ENCODE measurements around the gene CSF1. TPM values are rescaled to one million over a fixed set of nuclear protein-coding genes. Genes with fewer than 3 reads are reported as not detected.

The CSF1 gene
- total and polyA plus RNA-seq, 7 donors, result 3.7 to 14.7 (median 10.6) TPM

DNA sequence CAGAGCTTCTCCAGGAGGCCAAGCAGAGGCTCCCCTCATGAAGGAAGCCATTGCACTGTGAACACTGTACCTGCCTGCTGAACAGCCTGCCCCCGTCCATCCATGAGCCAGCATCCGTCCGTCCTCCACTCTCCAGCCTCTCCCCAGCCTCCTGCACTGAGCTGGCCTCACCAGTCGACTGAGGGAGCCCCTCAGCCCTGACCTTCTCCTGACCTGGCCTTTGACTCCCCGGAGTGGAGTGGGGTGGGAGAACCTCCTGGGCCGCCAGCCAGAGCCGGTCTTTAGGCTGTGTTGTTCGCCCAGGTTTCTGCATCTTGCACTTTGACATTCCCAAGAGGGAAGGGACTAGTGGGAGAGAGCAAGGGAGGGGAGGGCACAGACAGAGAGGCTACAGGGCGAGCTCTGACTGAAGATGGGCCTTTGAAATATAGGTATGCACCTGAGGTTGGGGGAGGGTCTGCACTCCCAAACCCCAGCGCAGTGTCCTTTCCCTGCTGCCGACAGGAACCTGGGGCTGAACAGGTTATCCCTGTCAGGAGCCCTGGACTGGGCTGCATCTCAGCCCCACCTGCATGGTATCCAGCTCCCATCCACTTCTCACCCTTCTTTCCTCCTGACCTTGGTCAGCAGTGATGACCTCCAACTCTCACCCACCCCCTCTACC is 19.1 kb downstream of the CSF1 start:
- TF ChIP-seq, protein P1, sequence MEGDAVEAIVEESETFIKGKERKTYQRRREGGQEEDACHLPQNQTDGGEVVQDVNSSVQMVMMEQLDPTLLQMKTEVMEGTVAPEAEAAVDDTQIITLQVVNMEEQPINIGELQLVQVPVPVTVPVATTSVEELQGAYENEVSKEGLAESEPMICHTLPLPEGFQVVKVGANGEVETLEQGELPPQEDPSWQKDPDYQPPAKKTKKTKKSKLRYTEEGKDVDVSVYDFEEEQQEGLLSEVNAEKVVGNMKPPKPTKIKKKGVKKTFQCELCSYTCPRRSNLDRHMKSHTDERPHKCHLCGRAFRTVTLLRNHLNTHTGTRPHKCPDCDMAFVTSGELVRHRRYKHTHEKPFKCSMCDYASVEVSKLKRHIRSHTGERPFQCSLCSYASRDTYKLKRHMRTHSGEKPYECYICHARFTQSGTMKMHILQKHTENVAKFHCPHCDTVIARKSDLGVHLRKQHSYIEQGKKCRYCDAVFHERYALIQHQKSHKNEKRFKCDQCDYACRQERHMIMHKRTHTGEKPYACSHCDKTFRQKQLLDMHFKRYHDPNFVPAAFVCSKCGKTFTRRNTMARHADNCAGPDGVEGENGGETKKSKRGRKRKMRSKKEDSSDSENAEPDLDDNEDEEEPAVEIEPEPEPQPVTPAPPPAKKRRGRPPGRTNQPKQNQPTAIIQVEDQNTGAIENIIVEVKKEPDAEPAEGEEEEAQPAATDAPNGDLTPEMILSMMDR (IDR thresholded peaks at IDR 0.05), result no peak
- DNase-seq (no peak), ATAC-seq (no peak)
- H3K9me3 ChIP-seq, result no peaks in the 10 kb centered on the region
- intact Hi-C loops (cut with DNase I), result loop anchor here in 1 of 2 donors (5.0 kb wide), 1 partner anchor 53 kb away; the partner anchor contains the start of gene AHCYL1
- 78 to 85% (median 83%) methylated on average over 11 of the region's 11 CpGs for WGBS, 3 donors
- H3K4me1 ChIP-seq, result peaks cover 27% of the 10 kb centered on the region
- peak overlapping the region; percentile 53 for H3K27ac ChIP-seq
- no peak overlapping the region for H3K4me3 ChIP-seq
- no peaks in the 10 kb centered on the region for H3K27me3 ChIP-seq (ENCODE audit: insufficient read depth in 3 of 3, low read length in 2 of 3)
- peaks cover 0 to 44% of the 10 kb centered on the region in 2 donors for H3K36me3 ChIP-seq (ENCODE audit: insufficient read depth in 1 of 2, low read depth in 1 of 2)

DNA sequence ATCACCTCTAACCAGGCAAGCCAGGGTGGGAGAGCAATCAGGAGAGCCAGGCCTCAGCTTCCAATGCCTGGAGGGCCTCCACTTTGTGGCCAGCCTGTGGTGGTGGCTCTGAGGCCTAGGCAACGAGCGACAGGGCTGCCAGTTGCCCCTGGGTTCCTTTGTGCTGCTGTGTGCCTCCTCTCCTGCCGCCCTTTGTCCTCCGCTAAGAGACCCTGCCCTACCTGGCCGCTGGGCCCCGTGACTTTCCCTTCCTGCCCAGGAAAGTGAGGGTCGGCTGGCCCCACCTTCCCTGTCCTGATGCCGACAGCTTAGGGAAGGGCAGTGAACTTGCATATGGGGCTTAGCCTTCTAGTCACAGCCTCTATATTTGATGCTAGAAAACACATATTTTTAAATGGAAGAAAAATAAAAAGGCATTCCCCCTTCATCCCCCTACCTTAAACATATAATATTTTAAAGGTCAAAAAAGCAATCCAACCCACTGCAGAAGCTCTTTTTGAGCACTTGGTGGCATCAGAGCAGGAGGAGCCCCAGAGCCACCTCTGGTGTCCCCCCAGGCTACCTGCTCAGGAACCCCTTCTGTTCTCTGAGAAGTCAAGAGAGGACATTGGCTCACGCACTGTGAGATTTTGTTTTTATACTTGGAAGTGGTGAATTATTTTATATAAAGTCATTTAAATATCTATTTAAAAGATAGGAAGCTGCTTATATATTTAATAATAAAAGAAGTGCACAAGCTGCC is 19.8 kb downstream of the CSF1 start:
- DNase-seq, result no peak
- peaks cover 0 to 37% of the 10 kb centered on the region in 2 donors for H3K36me3 ChIP-seq (ENCODE audit: insufficient read depth in 1 of 2, low read depth in 1 of 2)
- TF ChIP-seq, protein P1 (IDR thresholded peaks at IDR 0.05), result no peak
- no peak overlapping the region for H3K4me3 ChIP-seq
- 88 to 93% (median 88%) methylated on average over 9 of the region's 9 CpGs for WGBS, 3 donors
- intact Hi-C loops (cut with DNase I), result loop anchor here in 1 of 2 donors (5.0 kb wide), 1 partner anchor 52 kb away; the partner anchor contains the start of gene AHCYL1
- peak overlapping the region; percentile 53 for H3K27ac ChIP-seq
- ATAC-seq, result no peak
- peaks cover 27% of the 10 kb centered on the region for H3K4me1 ChIP-seq
- H3K9me3 ChIP-seq, result no peaks in the 10 kb centered on the region
- H3K27me3 ChIP-seq (ENCODE audit: insufficient read depth in 3 of 3, low read length in 2 of 3), result no peaks in the 10 kb centered on the region

DNA sequence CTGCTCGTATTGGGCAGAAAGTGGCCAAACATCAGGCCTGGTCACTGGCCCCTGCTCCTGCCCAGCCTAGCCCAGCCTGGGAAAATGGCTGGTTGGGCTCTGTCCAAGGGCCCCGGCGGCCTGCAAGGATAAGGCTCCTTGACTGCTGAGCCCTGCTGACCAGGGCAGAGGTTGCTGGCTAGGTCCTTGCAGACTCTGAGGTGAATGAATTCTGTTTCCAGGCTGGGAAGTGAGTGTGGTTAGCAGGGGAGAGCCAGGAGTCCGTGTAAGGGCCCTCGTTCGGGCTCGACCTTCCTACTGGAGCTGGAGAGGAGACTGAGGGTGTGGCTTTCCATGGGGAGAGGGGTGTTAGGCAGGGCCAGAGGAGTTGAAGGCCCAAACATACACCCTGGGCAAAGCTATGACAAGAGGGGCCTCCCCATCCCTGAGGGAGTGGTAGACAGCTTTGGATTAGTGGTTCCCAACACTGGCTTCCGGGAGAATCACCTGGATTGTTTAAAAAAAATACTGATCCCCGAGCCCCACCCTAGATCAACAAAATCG is 20.6 kb downstream of the CSF1 start:
- intact Hi-C loops (cut with DNase I), result loop anchor here in 1 of 2 donors (5.0 kb wide), 1 partner anchor 51 kb away; the partner anchor contains the start of gene AHCYL1

DNA sequence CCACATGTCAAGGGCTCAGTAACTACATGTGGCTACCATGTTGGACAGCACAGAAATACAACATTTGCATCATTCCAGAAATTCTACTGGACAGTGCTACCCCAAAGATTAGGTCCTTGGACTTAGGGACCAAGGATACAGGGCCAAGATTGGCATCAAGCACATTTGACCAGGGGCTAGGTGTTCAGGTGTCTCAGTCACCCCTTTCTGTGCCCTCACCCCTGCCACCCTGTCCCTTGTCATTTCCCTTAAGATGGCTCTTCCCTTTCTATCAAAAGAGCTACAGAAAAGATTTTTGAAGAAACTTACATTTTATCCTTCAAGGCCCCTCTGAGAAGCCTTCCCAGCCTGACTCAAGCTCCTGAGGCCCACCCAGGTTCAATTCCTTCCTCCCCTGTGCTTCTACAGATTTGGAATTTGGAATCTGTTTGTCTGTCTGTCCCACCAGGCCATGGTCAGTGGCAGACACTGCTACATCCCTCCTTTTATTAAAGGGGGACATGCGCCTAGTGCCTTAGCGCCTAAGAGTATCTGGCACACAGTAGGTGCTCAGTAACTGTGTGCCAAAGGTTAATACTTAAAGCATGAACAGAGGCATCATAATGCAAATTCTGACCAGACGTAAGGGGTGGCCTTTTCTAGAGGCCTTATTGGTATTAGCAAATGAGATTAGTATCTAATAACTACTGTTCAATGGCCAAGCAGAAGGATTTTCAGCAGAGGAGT is 21.4 kb downstream of the CSF1 start:
- no peak overlapping the region for H3K4me3 ChIP-seq
- no peak for DNase-seq
- H3K4me1 ChIP-seq, result peaks cover 27% of the 10 kb centered on the region
- TF ChIP-seq, protein P1 (IDR thresholded peaks at IDR 0.05), result no peak
- peak overlapping the region; percentile 53 for H3K27ac ChIP-seq
- no peaks in the 10 kb centered on the region for H3K27me3 ChIP-seq (ENCODE audit: insufficient read depth in 3 of 3, low read length in 2 of 3)
- no peak for ATAC-seq
- intact Hi-C loops (cut with DNase I), result loop anchor here in 1 of 2 donors (5.0 kb wide), 1 partner anchor 50 kb away; the partner anchor contains the start of gene AHCYL1
- peaks cover 1% of the 10 kb centered on the region for H3K9me3 ChIP-seq
- H3K36me3 ChIP-seq (ENCODE audit: insufficient read depth in 1 of 2, low read depth in 1 of 2), result peaks cover 0 to 21% of the 10 kb centered on the region in 2 donors
- 93 to 99% (median 95%) methylated on average over 3 of the region's 3 CpGs for whole genome bisulfite sequencing, 3 donors

More for the DNA sequence above, 20.6 kb downstream of the CSF1 start:
- TF ChIP-seq, protein P1 (IDR thresholded peaks at IDR 0.05), result no peak
- no peaks in the 10 kb centered on the region for H3K9me3 ChIP-seq
- ATAC-seq, result peak; percentile 45 to 57 (median 56)
- peaks cover 27% of the 10 kb centered on the region for H3K4me1 ChIP-seq
- no peak overlapping the region for H3K4me3 ChIP-seq
- WGBS, 3 donors, result 32 to 38% (median 37%) methylated on average over 10 of the region's 10 CpGs
- H3K27me3 ChIP-seq (ENCODE audit: insufficient read depth in 3 of 3, low read length in 2 of 3), result no peaks in the 10 kb centered on the region
- H3K27ac ChIP-seq, result peak overlapping the region; percentile 53
- H3K36me3 ChIP-seq (ENCODE audit: insufficient read depth in 1 of 2, low read depth in 1 of 2), result peaks cover 0 to 29% of the 10 kb centered on the region in 2 donors
- peak; percentile 86 to 88 for DNase-seq
